Measurements from ENCODE around the gene RPSA. TPM values are rescaled to one million over a fixed set of nuclear protein-coding genes. Genes with fewer than 3 reads are reported as not detected.
"Not testable (repeated sequence)": the region's sequence is repeated elsewhere in the genome, so short reads cannot be mapped to it uniquely, and the experiment has no call there.

Gene RPSA
- polyA plus RNA-seq, 6 donors from 2014 or later, result 1,144 to 1,512 (median 1,204) TPM

DNA sequence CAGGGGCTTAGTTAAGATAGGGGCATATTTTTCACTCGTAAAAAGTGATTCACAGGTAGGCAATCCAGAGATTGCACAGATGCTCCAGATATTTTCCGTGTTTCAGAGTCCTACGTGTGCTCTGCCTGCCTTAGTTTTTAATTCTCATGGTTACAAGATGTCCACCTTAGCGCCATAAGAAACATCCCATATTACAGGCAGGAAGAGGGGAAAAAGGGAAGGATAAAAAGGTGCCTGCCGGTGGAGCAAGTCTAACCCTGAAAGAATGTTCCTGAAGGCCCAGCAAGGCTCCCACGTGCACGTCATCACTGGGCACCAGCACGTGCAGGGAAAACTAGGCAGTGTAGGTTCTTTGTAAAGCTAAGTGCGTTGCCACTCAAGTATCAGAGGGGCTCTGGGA lies 50.8 kb downstream of the RPSA start:
- H3K9me3 Mint-ChIP-seq, result peaks cover 0 to 7% (median 0%) of the 10 kb centered on the region in 7 donors
- H3K27ac Mint-ChIP-seq, result no peak overlapping the region
- peaks cover 21 to 45% (median 41%) of the 10 kb centered on the region in 3 donors for H3K27me3 Mint-ChIP-seq
- no peaks in the 10 kb centered on the region for H3K4me1 Mint-ChIP-seq
- DNase-seq (no peak), ATAC-seq (ENCODE audit: low read depth in 2 of 2) (no peak)
- no peaks in the 10 kb centered on the region for H3K36me3 Mint-ChIP-seq
- no peak overlapping the region for H3K4me3 Mint-ChIP-seq

GRCh38 chr3:39458579-39458978 lies 52.1 kb downstream of the RPSA start:
- H3K4me3 Mint-ChIP-seq; H3K36me3 Mint-ChIP-seq; ATAC-seq (ENCODE audit: low read depth in 2 of 2); DNase-seq; H3K4me1 Mint-ChIP-seq; H3K27ac Mint-ChIP-seq; H3K9me3 Mint-ChIP-seq: not testable (repeated sequence)
- H3K27me3 Mint-ChIP-seq, result peaks cover 19 to 41% (median 30%) of the 10 kb centered on the region in 3 donors

DNA sequence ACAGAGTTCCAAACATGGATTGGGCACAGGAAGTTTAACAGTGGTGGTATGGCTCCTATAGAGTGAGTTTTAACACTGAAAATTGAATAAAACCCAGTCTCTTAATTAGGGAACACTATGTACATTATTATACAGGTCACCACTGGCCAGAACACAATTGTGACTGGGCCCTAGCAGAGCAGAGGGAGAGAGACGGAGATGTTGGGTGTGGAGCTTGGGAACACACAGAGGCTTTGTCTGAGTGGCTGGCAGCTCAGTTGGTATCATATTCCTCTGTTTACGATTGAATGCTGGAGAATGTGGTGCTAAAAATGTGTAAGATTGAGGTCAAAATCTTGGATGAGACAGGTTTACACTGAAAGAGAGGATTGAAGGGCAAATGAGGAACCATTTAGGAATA lies 54.2 kb downstream of the RPSA start:
- H3K27ac Mint-ChIP-seq, result peak overlapping the region in 1 of 6 donors; percentile 13
- no peak overlapping the region for H3K4me3 Mint-ChIP-seq
- peaks cover 14 to 29% (median 19%) of the 10 kb centered on the region in 3 donors for H3K27me3 Mint-ChIP-seq
- no peaks in the 10 kb centered on the region for H3K36me3 Mint-ChIP-seq
- no peaks in the 10 kb centered on the region for H3K4me1 Mint-ChIP-seq
- DNase-seq (no peak), ATAC-seq (ENCODE audit: low read depth in 2 of 2) (no peak)
- peaks cover 0 to 7% (median 0%) of the 10 kb centered on the region in 7 donors for H3K9me3 Mint-ChIP-seq

Other genes starting within 250 kb of the RPSA start
- under 1 TPM in 1 of 6 donors, not detected in 5; 0.05 TPM for gene XIRP1, start 214.1 kb upstream of the RPSA start, polyA plus RNA-seq (ENCODE audit: low read depth in 6 of 6)
- 1 to 10 TPM in 5 of 6 donors, under 1 TPM in 1; 0.14 to 2.9 (median 1.3) TPM for gene CX3CR1, start 126.7 kb upstream of the RPSA start, polyA plus RNA-seq (ENCODE audit: low read depth in 6 of 6)
- gene CCR8, start 77.0 kb upstream of the RPSA start, polyA plus RNA-seq (ENCODE audit: low read depth in 6 of 6), result not detected
- gene SLC25A38, start 23.4 kb upstream of the RPSA start, polyA plus RNA-seq (ENCODE audit: low read depth in 6 of 6), result 10 to 100 TPM; 44.4 to 70.4 (median 56.5) TPM
- gene MOBP, start 61.0 kb downstream of the RPSA start, polyA plus RNA-seq (ENCODE audit: low read depth in 6 of 6), result not detected